Choroid plexus epithelial cell (primary cell): ENCODE measurements around the gene ATG9B.
"Not testable (repeated sequence)": the region's sequence is repeated elsewhere in the genome, so short reads cannot be mapped to it uniquely, and the experiment has no call there.

Experiments used
- DNase-seq: peaks from one replicate; pipeline ENCODE4 v3.0.0-alpha.2; 2010; ENCODE audit warnings: low read depth
- H3K4me3 ChIP-seq: 2 replicates; pipeline ENCODE4 v1.5.1; 2011; ENCODE audit warnings: low read depth, mild to moderate bottlenecking, control low read depth, low read length, moderate library complexity
- TF ChIP-seq, protein P1 (sequence below): conservative IDR thresholded peaks from 2 replicates; pipeline ENCODE4 v1.5.1; 2011; ENCODE audit warnings: low read depth, mild to moderate bottlenecking, control low read depth, inconsistent platforms, low read length, moderate library complexity

The ATG9B gene

DNA sequence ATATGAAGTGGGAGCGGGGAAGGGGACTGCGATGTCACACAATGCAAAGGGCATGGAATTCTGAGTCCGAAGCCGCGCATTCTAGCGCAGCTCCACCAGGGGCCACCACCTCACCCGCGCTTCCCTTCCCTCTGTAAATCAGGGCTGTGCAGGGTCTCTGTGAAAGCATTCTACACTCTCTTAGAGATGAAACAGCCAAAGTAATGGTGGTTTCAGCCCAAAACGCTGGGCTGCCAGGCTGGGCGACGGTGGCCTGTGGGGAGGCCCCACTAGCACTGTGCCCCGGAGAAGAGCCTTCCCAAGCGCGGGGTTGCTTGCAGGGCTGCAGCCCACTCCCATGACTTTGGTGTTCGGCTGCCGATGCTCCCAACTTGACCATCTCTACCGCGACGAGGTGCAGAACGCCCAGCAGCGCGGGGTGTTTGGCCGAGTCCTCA lies 11.4 kb downstream of the ATG9B start:
- TF ChIP-seq, protein P1, sequence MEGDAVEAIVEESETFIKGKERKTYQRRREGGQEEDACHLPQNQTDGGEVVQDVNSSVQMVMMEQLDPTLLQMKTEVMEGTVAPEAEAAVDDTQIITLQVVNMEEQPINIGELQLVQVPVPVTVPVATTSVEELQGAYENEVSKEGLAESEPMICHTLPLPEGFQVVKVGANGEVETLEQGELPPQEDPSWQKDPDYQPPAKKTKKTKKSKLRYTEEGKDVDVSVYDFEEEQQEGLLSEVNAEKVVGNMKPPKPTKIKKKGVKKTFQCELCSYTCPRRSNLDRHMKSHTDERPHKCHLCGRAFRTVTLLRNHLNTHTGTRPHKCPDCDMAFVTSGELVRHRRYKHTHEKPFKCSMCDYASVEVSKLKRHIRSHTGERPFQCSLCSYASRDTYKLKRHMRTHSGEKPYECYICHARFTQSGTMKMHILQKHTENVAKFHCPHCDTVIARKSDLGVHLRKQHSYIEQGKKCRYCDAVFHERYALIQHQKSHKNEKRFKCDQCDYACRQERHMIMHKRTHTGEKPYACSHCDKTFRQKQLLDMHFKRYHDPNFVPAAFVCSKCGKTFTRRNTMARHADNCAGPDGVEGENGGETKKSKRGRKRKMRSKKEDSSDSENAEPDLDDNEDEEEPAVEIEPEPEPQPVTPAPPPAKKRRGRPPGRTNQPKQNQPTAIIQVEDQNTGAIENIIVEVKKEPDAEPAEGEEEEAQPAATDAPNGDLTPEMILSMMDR: peak; percentile 78
- H3K4me3 ChIP-seq: no peak overlapping the region
- DNase-seq: peak; percentile 54

DNA sequence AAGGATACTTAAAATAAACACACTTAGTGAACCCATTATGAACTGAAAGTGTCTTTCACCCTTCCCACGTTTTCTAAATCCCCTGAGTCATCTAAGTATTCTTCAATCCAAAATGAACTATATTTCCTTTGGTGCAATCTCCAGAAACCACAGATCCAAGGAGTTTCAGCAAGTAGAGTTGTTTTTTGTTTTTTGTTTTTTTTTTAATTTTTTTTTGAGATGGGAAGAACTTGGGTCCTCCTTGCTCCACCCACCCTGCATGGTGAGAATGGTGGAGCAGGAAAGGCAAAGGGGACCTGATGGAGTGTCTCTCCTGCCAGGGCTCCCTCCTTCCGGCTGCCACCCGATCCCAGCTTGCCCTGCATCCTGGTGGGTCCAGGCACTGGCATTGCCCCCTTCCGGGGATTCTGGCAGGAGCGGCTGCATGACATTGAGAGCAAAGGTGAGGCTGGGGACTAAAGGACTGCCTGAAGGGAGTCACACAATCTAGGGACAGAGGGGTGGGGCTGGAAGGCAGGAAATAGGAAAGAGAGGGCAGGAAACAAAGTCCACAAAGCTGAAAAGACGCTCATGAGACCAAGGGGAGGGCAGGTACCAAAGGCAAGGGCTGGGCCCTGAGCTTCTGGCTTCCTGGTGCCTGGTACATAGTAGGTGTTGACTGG lies 12.1 kb downstream of the ATG9B start:
- DNase-seq: no peak
- TF ChIP-seq, protein P1: no peak

DNA sequence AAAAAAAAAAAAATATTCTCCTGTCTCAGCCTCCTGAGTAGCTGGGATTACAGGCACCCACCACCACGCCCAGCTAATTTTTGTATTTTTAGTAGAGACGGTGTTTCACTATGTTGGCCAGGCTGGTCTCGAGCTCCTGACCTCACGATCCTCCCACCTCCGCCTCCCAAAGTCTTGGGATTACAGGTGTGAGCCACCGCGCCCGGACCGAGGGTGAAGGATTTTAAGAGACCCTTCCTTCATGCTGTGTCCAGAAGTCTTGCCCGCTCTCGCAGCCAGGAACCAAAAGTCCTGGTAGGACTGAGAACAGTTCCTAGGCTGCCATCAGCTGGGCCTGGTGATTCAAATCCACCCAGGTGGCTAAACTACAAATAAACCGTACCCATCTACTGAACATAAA lies 12.7 kb downstream of the ATG9B start:
- not testable (repeated sequence) for H3K4me3 ChIP-seq, DNase-seq

More for the DNA sequence above, 12.1 kb downstream of the ATG9B start:
- H3K4me3 ChIP-seq: no peak overlapping the region

DNA sequence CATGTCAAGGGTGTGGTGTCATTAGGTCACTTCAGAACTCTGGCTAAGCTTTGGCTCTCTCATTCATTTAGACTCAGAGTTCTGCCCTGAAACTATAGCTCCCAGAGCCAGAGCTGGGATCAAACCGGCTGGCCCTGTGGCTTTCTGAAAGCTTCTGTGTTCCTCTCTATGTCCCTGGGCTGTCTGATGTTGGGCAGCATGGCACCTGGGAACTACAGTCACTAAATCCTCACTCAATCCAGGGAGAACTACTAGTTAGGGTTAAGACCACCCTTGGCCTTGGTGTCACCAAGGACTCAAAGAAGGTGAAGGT lies 13.2 kb downstream of the ATG9B start:
- TF ChIP-seq, protein P1: no peak
- no peak for DNase-seq
- no peak overlapping the region for H3K4me3 ChIP-seq

DNA sequence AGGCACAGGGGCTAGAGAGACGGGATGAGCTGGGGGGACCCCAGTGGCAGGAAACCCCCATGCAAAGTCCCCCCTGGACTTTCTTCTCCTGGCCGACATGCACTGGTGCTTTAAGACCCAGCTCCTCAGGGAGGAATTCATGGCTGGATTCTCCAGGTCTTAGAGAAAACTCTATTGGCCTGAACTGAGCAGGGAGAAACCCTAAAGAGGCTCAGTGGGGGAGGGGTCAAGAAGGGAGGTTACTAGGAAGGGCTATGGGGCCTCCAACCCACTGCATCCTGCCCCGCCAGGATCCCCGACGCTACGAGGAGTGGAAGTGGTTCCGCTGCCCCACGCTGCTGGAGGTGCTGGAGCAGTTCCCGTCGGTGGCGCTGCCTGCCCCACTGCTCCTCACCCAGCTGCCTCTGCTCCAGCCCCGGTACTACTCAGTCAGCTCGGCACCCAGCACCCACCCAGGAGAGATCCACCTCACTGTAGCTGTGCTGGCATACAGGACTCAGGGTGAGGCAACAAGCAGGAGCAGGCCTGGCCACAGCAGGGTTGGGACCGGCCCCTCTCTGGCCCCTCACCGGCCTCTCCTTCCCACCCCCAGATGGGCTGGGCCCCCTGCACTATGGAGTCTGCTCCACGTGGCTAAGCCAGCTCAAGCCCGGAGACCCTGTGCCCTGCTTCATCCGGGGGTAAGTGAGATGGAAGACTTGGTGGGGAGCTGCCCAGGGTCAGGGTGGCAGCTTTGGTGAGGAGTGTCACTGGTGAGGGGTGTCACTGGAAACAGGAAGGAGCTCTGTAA lies 13.8 kb downstream of the ATG9B start:
- peak overlapping the region; percentile 22 for H3K4me3 ChIP-seq

DNA sequence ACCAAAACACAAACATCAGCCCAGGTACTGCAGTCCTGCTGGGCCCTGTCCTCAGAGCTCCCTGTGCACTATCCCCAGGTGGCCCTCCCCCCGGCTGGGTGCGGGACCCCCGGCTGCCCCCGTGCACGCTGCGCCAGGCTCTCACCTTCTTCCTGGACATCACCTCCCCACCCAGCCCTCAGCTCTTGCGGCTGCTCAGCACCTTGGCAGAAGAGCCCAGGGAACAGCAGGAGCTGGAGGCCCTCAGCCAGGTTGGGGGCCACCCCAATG lies 14.3 kb downstream of the ATG9B start:
- H3K4me3 ChIP-seq: no peak overlapping the region
- no peak for DNase-seq
- TF ChIP-seq, protein P1: no peak

More for the DNA sequence above, 13.8 kb downstream of the ATG9B start:
- peak; percentile 56 for DNase-seq
- TF ChIP-seq, protein P1: no peak

DNA sequence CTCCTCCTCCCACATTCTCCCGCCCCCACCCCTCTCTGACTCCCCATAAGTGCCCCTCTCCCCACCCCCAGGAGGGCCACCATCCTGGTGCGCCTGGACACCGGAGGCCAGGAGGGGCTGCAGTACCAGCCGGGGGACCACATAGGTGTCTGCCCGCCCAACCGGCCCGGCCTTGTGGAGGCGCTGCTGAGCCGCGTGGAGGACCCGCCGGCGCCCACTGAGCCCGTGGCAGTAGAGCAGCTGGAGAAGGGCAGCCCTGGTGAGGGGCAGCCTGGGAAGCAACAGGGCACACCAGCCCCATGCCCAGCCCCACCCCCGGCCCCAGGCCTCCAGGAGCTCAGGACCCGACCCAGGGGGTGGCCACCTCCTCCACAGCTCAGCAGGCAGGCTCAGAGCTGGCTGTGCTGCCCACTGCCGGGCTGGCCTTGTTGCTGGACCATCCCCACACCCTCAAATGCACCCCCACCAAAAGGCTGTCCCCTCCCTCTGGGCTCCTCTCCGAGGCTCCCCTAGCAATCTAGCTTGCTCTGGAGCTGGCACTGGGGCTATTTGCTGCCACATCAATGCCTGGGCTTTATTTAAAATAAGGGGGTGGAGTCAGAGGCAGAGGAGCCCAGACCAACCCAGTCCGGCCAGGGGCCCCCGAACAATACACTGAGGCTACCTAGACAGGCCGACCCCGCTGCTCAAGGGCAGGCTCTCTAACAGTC lies 14.8 kb downstream of the ATG9B start:
- H3K4me3 ChIP-seq: no peak overlapping the region
- TF ChIP-seq, protein P1: no peak
- DNase-seq: no peak
